PC-3 (cell line): Measurements from ENCODE around the gene DPH1. TPM values are rescaled to one million over a fixed set of nuclear protein-coding genes. Genes with fewer than 3 reads are reported as not detected.

Source experiments
- ATAC-seq: fragments of 200-7000 bp; cut with Tn5 transposase; 2 replicates; pipeline ENCODE4 v1.9.1; 2020; ENCODE audit warnings: mild to moderate bottlenecking, moderate library complexity
- BruUV-seq: library from RNA; stranded (reverse); fragments of 400-500 nt; replicated peaks from 2 replicates; lab custom pipeline; 2021; lab: Mats Ljungman, UMichigan
- CTCF ChIA-PET: fragments of 300-600 bp; sonication (Branson Sonifier 250); formaldehyde crosslinking; loops from one replicate; lab custom pipeline; 2022; ENCODE audit warnings: antibody characterized with exemption; lab: Charles Lee
- POLR2A ChIA-PET: fragments of 300-600 bp; sonication (Branson Sonifier 250); formaldehyde crosslinking; loops from one replicate; lab custom pipeline; 2022; ENCODE audit warnings: antibody characterized with exemption; ENCODE audit not compliant: unreplicated experiment; lab: Charles Lee
- DNase-seq: peaks from one replicate; pipeline ENCODE4 v3.0.0-alpha.2; 2015
- H2AFZ ChIP-seq: fragments of 300-600 bp; sonication (generic); 2 replicates; pipeline ENCODE4 v1.6.0; 2016; ENCODE audit warnings: antibody characterized with exemption, low read length
- H3F3A ChIP-seq: fragments of 300-600 bp; sonication (generic); one replicate; pipeline ENCODE4 v1.6.0; 2017; ENCODE audit warnings: antibody characterized with exemption, low read length, control low read depth, mild to moderate bottlenecking; ENCODE audit not compliant: unreplicated experiment
- H3K27ac ChIP-seq: fragments of 300-600 bp; sonication (generic); 2 replicates; pipeline ENCODE4 v1.5.1; 2016; ENCODE audit warnings: mild to moderate bottlenecking, low read length
- H3K27me3 ChIP-seq: fragments of 300-600 bp; sonication (generic); 2 replicates; pipeline ENCODE4 v1.6.1; 2016; ENCODE audit warnings: low read length, mixed read lengths
- H3K36me3 ChIP-seq: fragments of 300-600 bp; sonication (generic); 2 replicates; pipeline ENCODE4 v1.6.1; 2016; ENCODE audit warnings: low read depth, mixed run types, low read length, mixed read lengths
- H3K4me1 ChIP-seq: fragments of 300-600 bp; sonication (generic); 2 replicates; pipeline ENCODE4 v1.5.1; 2016; ENCODE audit warnings: low read length; ENCODE audit not compliant: insufficient read depth
- H3K4me2 ChIP-seq: fragments of 300-600 bp; sonication (generic); 2 replicates; pipeline ENCODE4 v1.6.0; 2016; ENCODE audit warnings: low read length
- H3K4me3 ChIP-seq: fragments of 300-600 bp; sonication (generic); 2 replicates; pipeline ENCODE4 v1.5.1; 2016; ENCODE audit warnings: mild to moderate bottlenecking, low read length, mixed read lengths
- H3K79me2 ChIP-seq: fragments of 300-600 bp; sonication (generic); 2 replicates; pipeline ENCODE4 v1.6.1; 2017; ENCODE audit warnings: low read length, mixed read lengths
- H3K9ac ChIP-seq: fragments of 300-600 bp; sonication (generic); 2 replicates; pipeline ENCODE4 v1.6.0; 2016; ENCODE audit warnings: mild to moderate bottlenecking, low read length
- H3K9me2 ChIP-seq: fragments of 300-600 bp; sonication (generic); replicated peaks from 2 replicates; pipeline ENCODE4 v1.6.1; 2016; ENCODE audit warnings: mixed run types, low read length, mixed read lengths
- H3K9me3 ChIP-seq: fragments of 300-600 bp; sonication (generic); 2 replicates; pipeline ENCODE4 v1.6.1; 2016; ENCODE audit warnings: low read length, mixed read lengths
- H4K20me1 ChIP-seq: fragments of 300-600 bp; sonication (generic); 2 replicates; pipeline ENCODE4 v1.6.1; 2016; ENCODE audit warnings: low read length, mixed read lengths
- CTCF ChIP-seq: fragments of 300-600 bp; sonication (generic); conservative IDR thresholded peaks from 2 replicates; pipeline ENCODE4 v1.5.1; 2017; ENCODE audit warnings: antibody characterized with exemption, low read depth, mild to moderate bottlenecking, low read length
- EZH2 ChIP-seq: fragments of 300-600 bp; sonication (generic); IDR thresholded peaks from one replicate; pipeline ENCODE4 v1.6.1; 2017; ENCODE audit warnings: antibody characterized with exemption, mild to moderate bottlenecking, low read length; ENCODE audit not compliant: unreplicated experiment
- EZH2phosphoT487 ChIP-seq: fragments of 300-600 bp; sonication (generic); IDR thresholded peaks from 2 replicates; pipeline ENCODE4 v1.6.1; 2018; ENCODE audit warnings: mild to moderate bottlenecking, antibody characterized with exemption, low read length, borderline replicate concordance
- intact Hi-C: fragments of 100-400 bp; cut with micrococcal nuclease; formaldehyde crosslinking; loops from 2 replicates; pipeline ENCODE4 v1.9.0; 2023
- total RNA-seq: library from RNA; depleted of rRNA; stranded (reverse); fragments of >200 nt; gene quantifications from 2 replicates; pipeline ENCODE4 v1.2.3, GENCODE V29; 2014

Gene DPH1
- total RNA-seq, 1 experiment from 2014 or later = 47.9 TPM

GRCh38 chr17:2075336-2076086, 45.6 kb downstream of the DPH1 start:
- H4K20me1 ChIP-seq = no peaks in the 10 kb centered on the region
- no peak overlapping the region; the same call in 1 of the 2 replicates for H3K9ac ChIP-seq
- H3K79me2 ChIP-seq = no peaks in the 10 kb centered on the region
- H3K27me3 ChIP-seq = no peaks in the 10 kb centered on the region
- ChIA-PET POLR2A (no interaction called here), CTCF (no interaction called here)
- no peaks in the 10 kb centered on the region for H3K9me2 ChIP-seq
- no peak overlapping the region for H2AFZ ChIP-seq
- ATAC-seq (peak; percentile 76), DNase-seq (peak; percentile 58)
- H3K27ac ChIP-seq = peak overlapping the region; percentile 43
- no TSS peak for BruUV-seq
- intact Hi-C loops = no loop called here
- no peak overlapping the region; the same call in 1 of the 2 replicates for H3K4me2 ChIP-seq
- no peaks in the 10 kb centered on the region for H3K9me3 ChIP-seq
- no peaks in the 10 kb centered on the region for H3K36me3 ChIP-seq
- no peaks in the 10 kb centered on the region for H3F3A ChIP-seq
- H3K4me1 ChIP-seq = peaks cover 13% of the 10 kb centered on the region
- no peak overlapping the region for H3K4me3 ChIP-seq
- TF ChIP-seq EZH2 (no peak), CTCF (no peak), EZH2phosphoT487 (no peak)

- DNase-seq = no peak
- Histone ChIP-seq H3K4me2 (no peak overlapping the region), H3K27ac (peak overlapping the region; percentile 43; the same call in 1 of the 2 replicates), H3K9ac (no peak overlapping the region), H3K79me2 (no peaks in the 10 kb centered on the region), H3K9me3 (no peaks in the 10 kb centered on the region), H3F3A (no peaks in the 10 kb centered on the region), H4K20me1 (no peaks in the 10 kb centered on the region), H3K4me1 (peaks cover 15% of the 10 kb centered on the region), H3K4me3 (no peak overlapping the region), H3K36me3 (no peaks in the 10 kb centered on the region), H2AFZ (no peak overlapping the region), H3K9me2 (no peaks in the 10 kb centered on the region), H3K27me3 (no peaks in the 10 kb centered on the region)
- intact Hi-C loops = no loop called here
- POLR2A ChIA-PET = no interaction called here
- no TSS peak for BruUV-seq
- CTCF ChIA-PET = no interaction called here
- ATAC-seq = no peak
- TF ChIP-seq EZH2phosphoT487 (no peak), EZH2 (no peak), CTCF (no peak)
These were observed 46.4 kb downstream of the DPH1 start for GRCh38 chr17:2076087-2076984.
